Brain pericyte (primary cell): ENCODE measurements around the gene KCNJ6.
"Not testable (repeated sequence)": the region's sequence is repeated elsewhere in the genome, so short reads cannot be mapped to it uniquely, and the experiment has no call there.

Experiments used
- DNase-seq: peaks from one replicate; pipeline ENCODE4 v3.0.0-alpha.2; 2012; ENCODE audit warnings: low read depth, low spot score

The KCNJ6 gene

GRCh38 chr21:37916310-37917051, at the start of gene KCNJ6:
Gene KCNJ6, minus strand, starts transcription at chr21:37916457. Its CDS starts 75,775 bp downstream, at chr21:37840682.
- DNase-seq, result no peak

- no peak for DNase-seq
These were observed 49.0 kb upstream of the KCNJ6 start for GRCh38 chr21:37965088-37965805.

GRCh38 chr21:37958537-37958936, 42.3 kb upstream of the KCNJ6 start:
- no peak for DNase-seq

GRCh38 chr21:37956772-37957171, 40.5 kb upstream of the KCNJ6 start:
- no peak for DNase-seq

GRCh38 chr21:37945036-37945435, 28.8 kb upstream of the KCNJ6 start:
- no peak for DNase-seq

- no peak for DNase-seq
These were observed 28.2 kb upstream of the KCNJ6 start for GRCh38 chr21:37944496-37944895.

GRCh38 chr21:37940691-37941090, 24.4 kb upstream of the KCNJ6 start:
- no peak for DNase-seq

GRCh38 chr21:37939838-37940237, 23.6 kb upstream of the KCNJ6 start:
- DNase-seq, result no peak

- no peak for DNase-seq
These were observed 23.0 kb upstream of the KCNJ6 start for GRCh38 chr21:37939251-37939650.

GRCh38 chr21:37937668-37938067, 21.4 kb upstream of the KCNJ6 start:
- DNase-seq, result no peak

- no peak for DNase-seq
These were observed 19.9 kb upstream of the KCNJ6 start for GRCh38 chr21:37936010-37936785.

GRCh38 chr21:37932936-37933335, 16.7 kb upstream of the KCNJ6 start:
- no peak for DNase-seq

GRCh38 chr21:37927711-37928110, 11.5 kb upstream of the KCNJ6 start:
- DNase-seq, result no peak

- no peak for DNase-seq
These were observed 4.8 kb upstream of the KCNJ6 start for GRCh38 chr21:37921091-37921490.

GRCh38 chr21:37920302-37920701, 4.0 kb upstream of the KCNJ6 start:
- DNase-seq, result not testable (repeated sequence)

GRCh38 chr21:37917612-37918011, 1.4 kb upstream of the KCNJ6 start:
- DNase-seq, result no peak

GRCh38 chr21:37915941-37916309, 332 bp downstream of the KCNJ6 start:
- no peak for DNase-seq

GRCh38 chr21:37915497-37915911, 753 bp downstream of the KCNJ6 start:
- no peak for DNase-seq

GRCh38 chr21:37912616-37913015, 3.6 kb downstream of the KCNJ6 start:
- no peak for DNase-seq

- DNase-seq, result no peak
These were observed 6.3 kb downstream of the KCNJ6 start for GRCh38 chr21:37909936-37910335.

GRCh38 chr21:37908691-37909090, 7.6 kb downstream of the KCNJ6 start:
- DNase-seq, result no peak

GRCh38 chr21:37907076-37907475, 9.2 kb downstream of the KCNJ6 start:
- no peak for DNase-seq
